HG03025 (cell line): Measurements from ENCODE around the gene OVCA2.

ENCODE experiments used
- ATAC-seq: cut with Tn5 transposase; IDR thresholded peaks from one replicate; pipeline ENCODE4 v1.9.1; 2021; ENCODE audit warnings: mild to moderate bottlenecking, moderate library complexity; ENCODE audit not compliant: unreplicated experiment, low FRiP score

Gene OVCA2

GRCh38 chr17:2063261-2064146, 21.7 kb downstream of the OVCA2 start:
- no peak for ATAC-seq

DNA sequence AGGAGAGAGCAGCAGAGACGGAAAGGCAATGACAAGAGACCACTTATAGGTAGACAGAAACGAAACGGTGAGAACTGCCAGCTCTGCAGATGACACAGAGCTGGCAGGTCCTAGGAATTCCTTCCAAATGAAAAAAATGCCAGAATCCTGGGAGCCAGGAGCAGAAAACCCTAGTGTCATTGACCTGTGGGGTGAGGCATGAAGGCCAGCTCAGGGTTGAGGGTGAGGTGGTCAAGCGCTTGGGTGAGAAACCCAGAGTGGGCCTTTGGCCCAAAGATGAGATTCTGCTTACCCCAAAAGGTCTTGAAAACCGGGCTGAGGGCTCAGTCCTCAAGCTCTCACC, 22.3 kb downstream of the OVCA2 start:
- no peak for ATAC-seq

DNA sequence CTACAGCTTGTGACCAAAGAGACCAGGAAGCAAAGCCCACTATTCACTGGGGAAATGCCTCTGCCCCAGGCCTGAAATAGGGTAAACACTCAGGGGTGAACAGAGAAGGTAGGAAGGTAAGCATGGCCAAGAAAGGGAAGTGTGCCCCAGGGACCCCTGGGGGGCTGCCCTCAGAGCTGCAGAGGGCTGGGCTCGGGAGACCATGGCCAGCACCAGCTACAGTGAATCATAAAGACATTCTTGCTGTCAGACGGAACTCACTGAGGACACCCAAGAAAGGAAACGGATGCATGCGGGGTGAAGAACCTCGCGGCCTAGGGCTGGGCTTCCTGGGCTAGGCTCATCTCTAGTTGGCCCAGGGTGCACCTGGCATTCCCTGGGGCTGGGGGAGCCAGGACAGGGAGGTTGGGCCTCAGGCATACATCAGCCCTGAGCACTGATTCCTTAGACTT, 22.7 kb downstream of the OVCA2 start:
- ATAC-seq: no peak

DNA sequence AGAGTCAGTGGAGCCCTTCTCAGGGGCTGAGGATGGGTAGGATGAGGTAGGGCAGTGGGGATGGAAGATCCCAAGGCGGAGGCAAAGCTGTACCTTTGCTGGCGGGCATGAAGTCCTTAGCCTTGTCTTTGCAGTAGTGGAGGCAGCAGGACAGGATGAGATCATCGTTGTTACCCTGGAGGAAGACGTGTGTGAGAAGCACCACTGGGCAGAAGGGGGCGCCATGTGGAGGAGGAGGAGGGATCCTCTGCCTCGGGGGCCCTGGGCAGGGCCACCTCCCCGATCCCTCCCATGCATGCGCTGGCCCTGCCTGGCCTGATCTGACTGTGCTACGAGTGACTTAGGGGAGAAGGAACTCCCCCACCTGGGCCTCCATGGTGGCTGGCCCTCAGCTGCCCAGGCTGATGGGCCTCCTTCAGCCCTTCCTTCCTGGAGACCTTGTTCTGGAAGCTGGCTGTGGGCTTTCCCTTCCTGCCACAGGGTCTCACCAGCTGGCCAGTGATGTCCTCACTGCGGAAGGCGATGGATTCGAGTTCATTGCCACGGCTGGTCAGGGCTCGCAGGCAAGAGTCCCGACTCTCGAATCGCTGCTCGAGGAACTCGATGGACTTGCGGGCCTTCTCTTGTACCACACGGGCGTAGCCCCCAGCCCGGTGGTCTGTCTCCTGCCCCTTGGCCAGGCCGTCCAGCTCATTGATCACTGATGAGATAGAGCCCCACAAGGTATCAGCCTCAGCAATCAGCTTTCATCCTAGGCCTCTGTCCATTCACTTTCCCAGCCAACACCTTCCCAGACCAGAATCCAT, 23.4 kb downstream of the OVCA2 start:
- ATAC-seq: no peak

DNA sequence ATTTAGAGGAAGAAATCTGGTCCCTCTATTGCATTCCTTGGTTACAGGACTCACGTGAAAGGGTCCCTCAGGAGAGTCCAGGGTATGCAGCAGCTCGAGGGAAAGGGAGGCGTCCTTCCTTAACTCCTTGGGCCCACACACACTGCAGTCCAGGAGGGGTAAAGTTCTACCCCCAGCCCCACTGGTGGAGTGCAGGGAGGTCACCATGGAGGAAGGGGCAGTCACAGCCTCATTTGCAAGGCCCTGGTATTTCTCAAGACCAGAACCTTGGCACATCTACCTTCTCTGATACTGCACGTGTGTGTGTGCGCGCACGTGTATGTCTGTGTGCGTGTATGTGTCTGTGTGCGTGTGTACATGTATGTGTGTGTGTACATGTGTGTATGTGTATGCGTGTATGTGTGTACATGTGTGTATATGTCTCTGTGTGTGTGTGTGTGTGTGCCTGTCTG, 24.2 kb downstream of the OVCA2 start:
- ATAC-seq: no peak

- no peak for ATAC-seq
These were observed 25.3 kb downstream of the OVCA2 start for GRCh38 chr17:2067048-2067561.

DNA sequence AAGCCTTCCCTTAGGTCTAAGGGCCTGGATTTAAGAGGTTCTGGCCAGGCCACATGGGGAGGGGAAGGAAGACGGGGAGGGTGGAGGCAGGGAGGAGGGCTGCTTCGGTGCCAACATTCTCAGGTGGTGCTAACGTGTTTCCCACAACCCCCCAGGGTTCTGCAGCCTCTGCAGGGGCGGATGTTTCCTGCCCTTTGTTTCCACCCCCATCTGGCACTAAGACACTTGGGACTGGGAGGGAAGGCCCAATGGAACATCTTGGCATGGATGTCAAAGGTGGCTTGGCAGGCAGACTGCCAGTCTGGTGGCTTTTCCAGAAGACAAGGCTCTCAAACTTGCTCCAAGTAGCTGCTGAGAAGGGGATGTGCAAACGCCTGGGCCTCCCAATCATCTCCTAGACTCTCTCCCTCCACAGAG, 25.8 kb downstream of the OVCA2 start:
- ATAC-seq: no peak

- no peak for ATAC-seq
These were observed 26.3 kb downstream of the OVCA2 start for GRCh38 chr17:2068031-2068518.

GRCh38 chr17:2068519-2069051, 26.8 kb downstream of the OVCA2 start:
- ATAC-seq: no peak

DNA sequence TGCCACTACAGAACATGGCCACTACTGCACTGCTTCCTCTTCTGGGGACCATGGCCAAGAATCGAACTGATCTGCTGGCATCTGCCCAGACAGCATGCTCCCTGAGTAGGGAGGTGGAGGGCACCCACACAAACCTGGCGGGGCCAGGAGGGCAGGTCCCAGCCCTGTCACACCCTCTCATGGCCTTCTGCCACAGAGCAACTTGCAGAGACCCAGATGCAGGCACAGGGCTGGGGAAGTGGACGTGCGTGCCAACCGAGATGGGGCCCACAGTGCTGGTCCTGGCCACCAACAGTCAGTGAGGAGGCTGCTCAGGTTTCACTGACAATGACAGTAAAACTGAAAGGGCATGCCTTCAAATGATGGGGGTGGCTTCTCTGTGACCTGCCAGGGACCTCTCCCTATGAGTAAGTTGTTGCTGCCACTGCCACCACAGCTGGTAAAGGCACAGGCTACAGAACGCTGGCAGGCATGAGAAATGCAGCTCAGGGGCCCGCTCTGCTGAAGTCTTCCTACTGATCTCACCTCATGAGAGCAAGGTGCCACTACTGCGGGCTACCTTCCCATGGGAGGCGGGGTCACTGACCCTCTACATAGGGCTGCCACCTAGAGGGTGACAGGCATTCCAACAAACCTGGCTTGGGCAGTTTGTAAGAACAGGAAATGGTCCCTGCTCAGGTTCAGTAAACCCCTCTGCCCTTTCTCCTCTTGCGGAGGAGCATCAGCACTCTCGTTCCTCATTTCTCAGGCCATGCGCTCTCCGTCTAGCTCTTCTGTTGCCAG, 28.6 kb downstream of the OVCA2 start:
- peak; percentile 52 for ATAC-seq

- no peak for ATAC-seq
These were observed 29.2 kb downstream of the OVCA2 start for GRCh38 chr17:2071024-2071385.

DNA sequence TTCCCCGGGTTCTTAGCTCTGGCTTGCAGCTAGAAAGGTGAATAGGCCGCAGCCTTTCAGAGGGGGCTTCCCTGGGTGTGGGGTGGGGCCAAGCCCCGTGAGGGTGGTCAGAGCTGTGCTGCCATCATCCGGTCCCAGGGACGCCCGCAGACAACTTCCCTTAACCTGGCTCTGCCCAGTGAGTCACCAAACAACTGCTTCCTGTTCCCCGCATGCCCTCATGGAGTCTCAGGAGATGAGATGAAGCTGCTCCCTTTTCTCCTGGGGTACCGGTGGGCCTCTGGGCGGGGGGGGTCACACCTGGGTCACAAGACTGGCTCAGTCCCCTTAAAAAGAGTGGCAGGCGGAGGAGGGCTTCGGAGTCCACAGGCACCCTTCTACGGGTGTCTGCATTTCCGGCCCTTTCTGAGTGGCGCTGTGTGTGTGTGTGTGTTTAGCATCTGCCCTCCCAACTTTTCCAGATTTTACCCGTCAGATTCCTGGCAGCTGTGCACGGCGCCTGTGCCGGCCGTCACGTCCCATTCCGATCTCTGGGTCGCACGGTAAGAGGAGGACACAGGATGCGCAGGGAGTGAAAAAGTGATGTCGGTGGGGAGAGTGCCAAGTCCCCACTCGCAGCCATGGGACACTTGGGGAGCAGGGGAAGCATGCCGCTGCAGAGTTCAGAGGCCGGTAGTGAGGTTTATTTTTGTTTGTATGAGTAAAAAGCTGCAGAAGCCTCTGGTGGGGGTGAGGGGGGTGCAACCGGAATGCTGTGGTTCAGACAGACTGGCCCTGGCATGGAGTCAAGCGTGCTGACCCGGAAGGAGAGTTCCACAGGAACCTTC, 29.8 kb downstream of the OVCA2 start:
- ATAC-seq: no peak

DNA sequence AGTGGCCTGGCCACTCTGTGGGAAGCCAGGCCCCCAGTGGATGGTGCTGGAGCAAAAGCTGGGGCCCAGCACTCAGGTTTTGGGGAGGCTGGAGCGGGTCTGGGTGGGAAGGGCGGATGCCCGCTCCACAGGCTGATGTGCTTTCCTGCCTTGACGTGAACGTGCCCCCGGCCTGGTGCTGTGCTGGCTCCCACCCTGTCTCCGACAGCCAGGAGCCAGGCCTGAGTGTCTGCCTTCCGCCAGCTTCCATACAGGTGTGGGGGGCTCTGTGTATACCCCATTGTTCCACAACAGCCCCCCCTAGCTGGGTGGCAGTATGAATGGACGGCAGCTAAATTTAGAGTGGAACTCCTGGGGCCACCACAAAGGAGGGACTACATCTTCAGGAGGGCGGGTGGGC, 33.1 kb downstream of the OVCA2 start:
- no peak for ATAC-seq

- ATAC-seq: no peak
These were observed 33.7 kb downstream of the OVCA2 start for GRCh38 chr17:2075336-2076086.

DNA sequence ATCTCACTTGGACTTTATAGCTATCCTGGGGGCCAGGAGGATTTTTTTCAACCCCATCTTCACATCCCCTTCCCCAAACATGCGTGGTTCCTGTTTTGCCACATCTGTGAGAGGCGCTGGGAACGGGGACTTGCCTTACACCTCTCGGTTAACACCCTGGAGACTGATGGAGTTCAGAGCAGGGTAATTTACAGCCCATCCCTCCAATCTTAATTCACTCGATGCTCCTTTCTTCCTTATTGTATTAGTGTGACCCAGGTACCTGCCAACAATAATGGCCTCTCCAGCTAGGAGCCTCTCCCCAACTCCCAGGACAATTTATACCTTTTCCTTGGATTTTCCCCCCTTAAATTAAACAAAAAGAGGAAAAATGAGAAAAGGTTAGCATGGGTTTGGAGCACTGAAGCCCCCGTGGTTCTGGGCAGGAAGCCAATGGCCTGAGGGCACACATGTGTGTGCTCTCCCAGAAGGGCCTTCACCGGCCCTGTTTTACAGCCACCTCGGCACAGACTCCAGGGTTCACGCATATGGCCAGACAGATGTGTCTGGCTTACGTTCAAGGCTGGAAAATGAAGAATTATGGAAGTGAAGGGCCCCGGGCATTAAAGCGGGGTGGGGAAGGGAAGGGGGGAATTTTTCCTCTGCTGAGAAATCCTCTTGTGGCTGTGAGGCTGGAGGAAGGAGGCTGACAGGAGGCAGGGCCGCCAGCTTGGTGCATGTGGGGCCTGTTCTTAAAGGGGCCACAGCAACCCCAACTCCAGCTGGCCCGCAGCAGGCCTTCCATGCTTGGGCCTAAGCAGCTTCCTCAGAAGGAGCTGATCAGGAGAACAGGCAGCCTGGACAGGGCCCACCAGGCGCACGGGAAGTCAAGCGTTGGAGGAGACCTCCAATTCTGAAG, 34.5 kb downstream of the OVCA2 start:
- ATAC-seq: no peak

DNA sequence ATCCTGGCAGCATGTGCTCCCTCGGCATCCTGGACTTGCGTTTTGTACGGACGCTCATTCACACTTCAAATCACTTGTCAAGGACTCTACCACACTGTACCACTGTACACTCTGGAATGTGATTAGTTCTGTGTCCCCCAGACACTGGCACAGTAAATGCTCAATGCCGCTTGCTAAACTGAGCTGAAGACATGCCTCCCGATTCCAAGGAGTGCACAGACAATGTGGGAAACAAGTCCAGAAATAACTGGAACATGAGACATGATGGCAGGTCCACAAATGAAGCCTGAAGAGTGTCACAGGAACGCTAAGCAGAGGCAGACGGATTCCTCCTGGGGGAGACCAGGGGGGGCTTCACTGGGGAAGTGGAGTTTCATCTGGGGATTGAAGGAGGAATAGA, 35.2 kb downstream of the OVCA2 start:
- no peak for ATAC-seq

- ATAC-seq: no peak
These were observed 39.7 kb downstream of the OVCA2 start for GRCh38 chr17:2081564-2081963.
